SK-N-SH treated with all-trans-retinoic acid at 6 μM for 48 hours (cell line): ENCODE data around the gene GLI3.

ENCODE experiments used
- BACH2 ChIP-seq: fragments of 250-450 bp; sonication (Bioruptor Pico); IDR thresholded peaks from 2 replicates; pipeline ENCODE4 v1.9.0; 2021; ENCODE audit warnings: mild to moderate bottlenecking, borderline replicate concordance
- PATZ1 ChIP-seq: fragments of 250-450 bp; sonication (Bioruptor Pico); IDR thresholded peaks from 2 replicates; pipeline ENCODE4 v1.8.0; 2020; ENCODE audit warnings: mild to moderate bottlenecking, moderate library complexity, borderline replicate concordance
- RARB ChIP-seq: fragments of 250-450 bp; sonication (Bioruptor Pico); IDR thresholded peaks from 2 replicates; pipeline ENCODE4 v1.8.0; 2021; ENCODE audit warnings: mild to moderate bottlenecking, moderate library complexity
- SNAI2 ChIP-seq: fragments of 250-450 bp; sonication (Bioruptor Pico); IDR thresholded peaks from 2 replicates; pipeline ENCODE4 v1.5.0; 2020; ENCODE audit warnings: mild to moderate bottlenecking, moderate library complexity
- TOX ChIP-seq: fragments of 250-450 bp; sonication (Bioruptor Pico); IDR thresholded peaks from 2 replicates; pipeline ENCODE4 v1.8.0; 2021; ENCODE audit warnings: mild to moderate bottlenecking, moderate library complexity, borderline replicate concordance
- TSHZ2 ChIP-seq: fragments of 250-450 bp; sonication (Bioruptor Pico); IDR thresholded peaks from 2 replicates; pipeline ENCODE4 v1.5.0; 2020; ENCODE audit warnings: mild to moderate bottlenecking, moderate library complexity
- ZFP3 ChIP-seq: fragments of 250-450 bp; sonication (Bioruptor Pico); IDR thresholded peaks from 2 replicates; pipeline ENCODE4 v1.5.0; 2020; ENCODE audit warnings: mild to moderate bottlenecking, moderate library complexity
- ZNF565 ChIP-seq: fragments of 450-650 bp; formaldehyde crosslinking; conservative IDR thresholded peaks from 2 replicates; pipeline ENCODE4 v1.5.0; 2020; ENCODE audit warnings: low read depth, mild to moderate bottlenecking, moderate library complexity
- ZNF70 ChIP-seq: fragments of 450-650 bp; formaldehyde crosslinking; IDR thresholded peaks from 2 replicates; pipeline ENCODE4 v1.5.0; 2020; ENCODE audit warnings: mild to moderate bottlenecking, moderate library complexity

DNA sequence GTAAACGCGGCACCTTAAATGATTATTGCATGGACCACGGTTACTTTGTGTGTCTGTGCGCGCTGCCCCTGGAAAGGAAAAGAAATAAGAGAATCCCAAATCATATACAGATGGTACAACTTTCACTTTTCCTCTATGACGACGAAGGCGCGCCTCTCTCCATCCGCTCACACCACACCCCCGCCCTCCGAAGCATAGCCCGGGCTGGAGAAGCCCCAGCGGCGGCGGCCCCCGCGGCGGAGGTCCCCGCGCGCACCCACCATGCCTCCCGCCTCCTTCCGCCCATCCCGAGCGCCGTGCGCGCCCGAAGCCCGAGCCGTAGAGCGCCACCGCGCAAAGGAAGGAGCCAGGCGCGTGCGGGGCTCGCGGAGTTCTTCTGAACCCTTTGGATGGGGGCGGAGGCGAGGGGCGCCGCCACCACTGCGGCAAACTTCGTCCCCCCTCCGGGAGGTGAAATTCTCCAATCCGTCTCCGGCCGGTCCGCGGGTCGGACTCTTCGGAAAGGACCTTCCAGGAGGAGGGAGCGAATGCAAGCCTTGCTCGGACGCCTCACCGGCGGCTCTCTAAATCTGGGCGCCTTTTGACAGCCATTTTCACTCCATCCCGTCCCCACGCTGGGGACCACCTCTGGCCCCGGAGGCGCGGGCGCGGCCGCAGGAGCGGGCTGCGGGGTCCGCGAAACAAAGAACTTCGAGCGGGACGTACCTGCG lies 588 bp downstream of the GLI3 start:
- TF ChIP-seq BACH2 = no peak
- TF ChIP-seq ZNF565 = no peak
- no peak for TF ChIP-seq ZNF70 (CRISPR knock-in tag)
- TF ChIP-seq ZFP3 = no peak
- no peak for TF ChIP-seq SNAI2 (CRISPR knock-in tag)
- no peak for TF ChIP-seq TOX (CRISPR knock-in tag)
- TF ChIP-seq RARB (CRISPR knock-in tag) = no peak
- TF ChIP-seq PATZ1 (CRISPR knock-in tag) = no peak
- TF ChIP-seq TSHZ2 (CRISPR knock-in tag) = no peak
